Measurements from ENCODE around the gene TJP1. TPM values are rescaled to one million over a fixed set of nuclear protein-coding genes. Genes with fewer than 3 reads are reported as not detected.
"Not testable (repeated sequence)": the region's sequence is repeated elsewhere in the genome, so short reads cannot be mapped to it uniquely, and the experiment has no call there.

TJP1 gene
- total and polyA plus RNA-seq, 12 donors, result 15.0 to 68.3 (median 50.1) TPM

DNA sequence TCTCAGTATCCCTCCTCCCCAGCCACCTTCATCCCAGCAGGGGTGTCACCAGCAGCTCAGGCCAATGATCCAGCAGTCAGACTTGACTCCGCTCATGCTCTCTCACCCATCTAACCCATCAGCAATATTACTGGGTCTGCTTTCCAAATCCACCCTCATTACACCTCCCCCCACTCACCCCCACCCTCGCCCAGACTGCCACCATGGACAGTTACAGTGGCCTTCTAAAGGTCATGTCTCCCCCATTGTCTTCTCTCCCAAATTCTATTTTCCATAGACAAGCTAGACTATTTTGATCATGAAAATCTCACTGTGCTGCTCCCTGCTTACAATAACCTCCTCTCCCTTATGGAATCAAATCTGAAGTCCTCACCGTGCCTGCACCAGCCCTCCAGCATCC, 156.0 kb downstream of the TJP1 start:
- no peak for TF ChIP-seq POLR2A (IDR thresholded peaks at IDR 0.05)
- TF ChIP-seq CTCF (IDR thresholded peaks at IDR 0.05), result no peak
- intact Hi-C loops (cut with DNase I), result loop anchor here in 1 of 2 donors (10.0 kb wide), 2 partner anchors 401 to 409 kb away; partner anchors contain the start of gene NSMCE3

GRCh38 chr15:29665444-29666003, 156.7 kb downstream of the TJP1 start:
- H3K27ac ChIP-seq, result no peak overlapping the region
- no peaks in the 10 kb centered on the region for H3K4me1 ChIP-seq (replicated peaks in 1 of 2)
- no peaks in the 10 kb centered on the region for H3K9me3 ChIP-seq (replicated peaks in 1 of 3)
- no peak for DNase-seq
- TF ChIP-seq CTCF (IDR thresholded peaks at IDR 0.05), result no peak
- H3K27me3 ChIP-seq, result no peaks in the 10 kb centered on the region
- WGBS, 4 donors, result 57 to 81% (median 73%) methylated on average over 13 of the region's 13 CpGs
- intact Hi-C loops (cut with DNase I), result loop anchor here in 1 of 2 donors (10.0 kb wide), 2 partner anchors 401 to 409 kb away; partner anchors contain the start of gene NSMCE3
- H3K36me3 ChIP-seq (replicated peaks in 1 of 2), result no peaks in the 10 kb centered on the region
- no peak overlapping the region for H3K4me3 ChIP-seq

More for the DNA sequence above, 156.0 kb downstream of the TJP1 start:
- H3K4me1 ChIP-seq (replicated peaks in 1 of 2), result no peaks in the 10 kb centered on the region
- 86 to 93% (median 90%) methylated on average over 3 of the region's 3 CpGs for WGBS, 4 donors
- H3K9me3 ChIP-seq (replicated peaks in 1 of 3), result no peaks in the 10 kb centered on the region
- H3K36me3 ChIP-seq (replicated peaks in 1 of 2), result no peaks in the 10 kb centered on the region
- no peak overlapping the region for H3K27ac ChIP-seq
- no peak for DNase-seq
- no peak overlapping the region for H3K4me3 ChIP-seq
- H3K27me3 ChIP-seq, result no peaks in the 10 kb centered on the region

- WGBS, 4 donors, result 79 to 85% (median 80%) methylated on average over 12 to 13 of the region's 13 CpGs
- Histone ChIP-seq H3K9me3 (replicated peaks in 1 of 3) (no peaks in the 10 kb centered on the region), H3K27ac (no peak overlapping the region), H3K27me3 (no peaks in the 10 kb centered on the region), H3K36me3 (replicated peaks in 1 of 2) (no peaks in the 10 kb centered on the region), H3K4me1 (replicated peaks in 1 of 2) (no peaks in the 10 kb centered on the region), H3K4me3 (no peak overlapping the region)
- no peak for TF ChIP-seq POLR2A (IDR thresholded peaks at IDR 0.05)
- TF ChIP-seq CTCF (IDR thresholded peaks at IDR 0.05), result no peak
- intact Hi-C loops (cut with DNase I), result loop anchor here in 1 of 2 donors (10.0 kb wide), 2 partner anchors 400 to 410 kb away; partner anchors contain the start of gene NSMCE3
- DNase-seq, result no peak
Measured at GRCh38 chr15:29664406-29664805, 157.9 kb downstream of the TJP1 start.

- H3K27ac ChIP-seq; H3K4me3 ChIP-seq; DNase-seq; intact Hi-C loops (cut with DNase I); H3K27me3 ChIP-seq; H3K36me3 ChIP-seq (replicated peaks in 1 of 2); H3K4me1 ChIP-seq (replicated peaks in 1 of 2); H3K9me3 ChIP-seq (replicated peaks in 1 of 3): not testable (repeated sequence)
- 74 to 85% (median 81%) methylated on average over 6 of the region's 6 CpGs for WGBS, 4 donors
Measured at GRCh38 chr15:29657476-29657817, 164.8 kb downstream of the TJP1 start.
